Activated CD8-positive, alpha-beta memory T cell treated with anti-CD3 and anti-CD28 coated beads for 36 hours (primary cell): Measurements from ENCODE around the gene FOXO3. TPM values are rescaled to one million over a fixed set of nuclear protein-coding genes. Genes with fewer than 3 reads are reported as not detected.
"Not testable (repeated sequence)": the region's sequence is repeated elsewhere in the genome, so short reads cannot be mapped to it uniquely, and the experiment has no call there.

Source experiments
- CTCF ChIA-PET: fragments of 350-600 bp; sonication (Branson Sonifier 250); formaldehyde crosslinking; loops from one replicate; lab custom pipeline; 2021; ENCODE audit warnings: antibody characterized with exemption; lab: Charles Lee
- POLR2A ChIA-PET: fragments of 350-600 bp; sonication (Branson Sonifier 250); formaldehyde crosslinking; loops from one replicate; lab custom pipeline; 2021; ENCODE audit warnings: antibody characterized with exemption; lab: Charles Lee
- total RNA-seq, 2 experiments: library from RNA; stranded (reverse); gene quantifications; one replicate each; pipeline ENCODE4 v1.2.3, GENCODE V29; 2021

The FOXO3 gene
- total RNA-seq, 2 experiments from 2014 or later = 10.4 to 11.4 TPM

GRCh38 chr6:108640104-108640503 lies 79.4 kb downstream of the FOXO3 start:
- ChIA-PET POLR2A (no interaction called here), CTCF (no interaction called here)

GRCh38 chr6:108643184-108643583 lies 82.5 kb downstream of the FOXO3 start:
- CTCF ChIA-PET = no interaction called here
- POLR2A ChIA-PET = no interaction called here

- ChIA-PET CTCF (no interaction called here), POLR2A (no interaction called here)
Measured at GRCh38 chr6:108644252-108644651, 83.5 kb downstream of the FOXO3 start.

GRCh38 chr6:108648191-108648590 lies 87.5 kb downstream of the FOXO3 start:
- POLR2A ChIA-PET = no interaction called here
- CTCF ChIA-PET = no interaction called here

GRCh38 chr6:108650325-108650724 lies 89.6 kb downstream of the FOXO3 start:
- POLR2A ChIA-PET = no interaction called here

GRCh38 chr6:108650781-108651180 lies 90.1 kb downstream of the FOXO3 start:
- CTCF ChIA-PET = interaction anchor here (1.0 kb wide), 1 partner anchor 12 kb away, joined by 4 read pairs; no protein-coding TSS in a partner anchor

More at GRCh38 chr6:108650325-108650724, 89.6 kb downstream of the FOXO3 start:
- CTCF ChIA-PET = no interaction called here

GRCh38 chr6:108651340-108652227 lies 90.9 kb downstream of the FOXO3 start:
- POLR2A ChIA-PET = no interaction called here

More at GRCh38 chr6:108650781-108651180, 90.1 kb downstream of the FOXO3 start:
- POLR2A ChIA-PET = no interaction called here

GRCh38 chr6:108652375-108652774 lies 91.7 kb downstream of the FOXO3 start:
- CTCF ChIA-PET = no interaction called here
- POLR2A ChIA-PET = no interaction called here

More at GRCh38 chr6:108651340-108652227, 90.9 kb downstream of the FOXO3 start:
- CTCF ChIA-PET = interaction anchor here (1.0 kb wide), 1 partner anchor 13 kb away, joined by 4 read pairs; no protein-coding TSS in a partner anchor

- POLR2A ChIA-PET = no interaction called here
- CTCF ChIA-PET = no interaction called here
Measured at GRCh38 chr6:108653949-108654348, 93.2 kb downstream of the FOXO3 start.

GRCh38 chr6:108654465-108655106 lies 93.9 kb downstream of the FOXO3 start:
- CTCF ChIA-PET = interaction anchor here (0.6 kb wide), 1 partner anchor 81 kb away, joined by 3 read pairs; no protein-coding TSS in a partner anchor
- POLR2A ChIA-PET = no interaction called here

GRCh38 chr6:108655806-108656651 lies 95.3 kb downstream of the FOXO3 start:
- POLR2A ChIA-PET = no interaction called here

GRCh38 chr6:108656836-108657235 lies 96.1 kb downstream of the FOXO3 start:
- POLR2A ChIA-PET = no interaction called here
- CTCF ChIA-PET = no interaction called here

More at GRCh38 chr6:108655806-108656651, 95.3 kb downstream of the FOXO3 start:
- CTCF ChIA-PET = no interaction called here

GRCh38 chr6:108658174-108658573 lies 97.5 kb downstream of the FOXO3 start:
- POLR2A ChIA-PET = no interaction called here
- CTCF ChIA-PET = no interaction called here

GRCh38 chr6:108658785-108659184 lies 98.1 kb downstream of the FOXO3 start:
- POLR2A ChIA-PET, CTCF ChIA-PET: not testable (repeated sequence)

GRCh38 chr6:108660251-108660650 lies 99.5 kb downstream of the FOXO3 start:
- CTCF ChIA-PET = no interaction called here
- POLR2A ChIA-PET = no interaction called here

GRCh38 chr6:108661430-108661829 lies 100.7 kb downstream of the FOXO3 start:
- CTCF ChIA-PET = no interaction called here
- POLR2A ChIA-PET = no interaction called here

GRCh38 chr6:108661982-108662381 lies 101.3 kb downstream of the FOXO3 start:
- CTCF ChIA-PET = no interaction called here
- POLR2A ChIA-PET = no interaction called here

GRCh38 chr6:108662702-108663101 lies 102.0 kb downstream of the FOXO3 start:
- POLR2A ChIA-PET = no interaction called here
- CTCF ChIA-PET = no interaction called here

GRCh38 chr6:108663494-108664064 lies 102.9 kb downstream of the FOXO3 start:
- CTCF ChIA-PET = not testable (repeated sequence)

More at GRCh38 chr6:108663494-108664064, 102.9 kb downstream of the FOXO3 start:
- POLR2A ChIA-PET = not testable (repeated sequence)
